HG03521 (cell line): Measurements from ENCODE around the gene TMEM45B.
"Not testable (repeated sequence)": the region's sequence is repeated elsewhere in the genome, so short reads cannot be mapped to it uniquely, and the experiment has no call there.

Experiments used
- ATAC-seq: cut with Tn5 transposase; IDR thresholded peaks from one replicate; pipeline ENCODE4 v1.9.1; 2021; ENCODE audit warnings: mild to moderate bottlenecking, moderate library complexity; ENCODE audit not compliant: unreplicated experiment

The TMEM45B gene

GRCh38 chr11:129804012-129804411 lies 11.6 kb upstream of the TMEM45B start:
- no peak for ATAC-seq

GRCh38 chr11:129808241-129808640 lies 7.4 kb upstream of the TMEM45B start:
- not testable (repeated sequence) for ATAC-seq

GRCh38 chr11:129813231-129813791 lies 2.3 kb upstream of the TMEM45B start:
- no peak for ATAC-seq

GRCh38 chr11:129814244-129815014 lies 1.2 kb upstream of the TMEM45B start:
- no peak for ATAC-seq

GRCh38 chr11:129817534-129818051 lies 1.9 kb downstream of the TMEM45B start:
- no peak for ATAC-seq

GRCh38 chr11:129818236-129818635 lies 2.6 kb downstream of the TMEM45B start:
- not testable (repeated sequence) for ATAC-seq

GRCh38 chr11:129819237-129819636 lies 3.6 kb downstream of the TMEM45B start:
- ATAC-seq, result no peak

GRCh38 chr11:129820228-129820627 lies 4.6 kb downstream of the TMEM45B start:
- not testable (repeated sequence) for ATAC-seq

- not testable (repeated sequence) for ATAC-seq
Observed at GRCh38 chr11:129823281-129823680, 7.6 kb downstream of the TMEM45B start.

GRCh38 chr11:129823799-129824198 lies 8.2 kb downstream of the TMEM45B start:
- not testable (repeated sequence) for ATAC-seq

GRCh38 chr11:129825380-129825779 lies 9.7 kb downstream of the TMEM45B start:
- ATAC-seq, result no peak

GRCh38 chr11:129828301-129828836 lies 12.7 kb downstream of the TMEM45B start:
- ATAC-seq, result no peak

GRCh38 chr11:129829497-129829896 lies 13.8 kb downstream of the TMEM45B start:
- ATAC-seq, result not testable (repeated sequence)

- not testable (repeated sequence) for ATAC-seq
Observed at GRCh38 chr11:129831227-129831626, 15.6 kb downstream of the TMEM45B start.

- ATAC-seq, result not testable (repeated sequence)
Observed at GRCh38 chr11:129833260-129833659, 17.6 kb downstream of the TMEM45B start.

GRCh38 chr11:129836423-129836891 lies 20.8 kb downstream of the TMEM45B start:
- not testable (repeated sequence) for ATAC-seq

GRCh38 chr11:129836979-129837378 lies 21.3 kb downstream of the TMEM45B start:
- ATAC-seq, result no peak

- ATAC-seq, result no peak
Observed at GRCh38 chr11:129840236-129840635, 24.6 kb downstream of the TMEM45B start.

- no peak for ATAC-seq
Observed at GRCh38 chr11:129842138-129842537, 26.5 kb downstream of the TMEM45B start.

- no peak for ATAC-seq
Observed at GRCh38 chr11:129846508-129847335, 31.1 kb downstream of the TMEM45B start.

- ATAC-seq, result not testable (repeated sequence)
Observed at GRCh38 chr11:129847361-129847760, 31.7 kb downstream of the TMEM45B start.
